Activated CD4-positive, alpha-beta T cell treated with anti-CD3 and anti-CD28 coated beads for 1 hour (primary cell): ENCODE data around the gene TXNDC11.
"Not testable (repeated sequence)": the region's sequence is repeated elsewhere in the genome, so short reads cannot be mapped to it uniquely, and the experiment has no call there.

Experiments
- DNase-seq: peaks from one replicate; pipeline ENCODE4 v3.0.0-alpha.2; 2020

Gene TXNDC11

GRCh38 chr16:11742536-11743307 lies at the start of gene TXNDC11:
TSS of gene TXNDC11 (minus strand) at chr16:11742857. CDS start at chr16:11742730, 127 bp downstream.
- peak; percentile 98 for DNase-seq

- no peak for DNase-seq
Measured at GRCh38 chr16:11791144-11791828, 48.6 kb upstream of the TXNDC11 start.

- DNase-seq, result no peak
Measured at GRCh38 chr16:11788914-11789313, 46.3 kb upstream of the TXNDC11 start.

GRCh38 chr16:11784980-11785599 lies 42.4 kb upstream of the TXNDC11 start:
- DNase-seq, result not testable (repeated sequence)

GRCh38 chr16:11784381-11784780 lies 41.7 kb upstream of the TXNDC11 start:
- DNase-seq, result not testable (repeated sequence)

GRCh38 chr16:11784038-11784369 lies 41.3 kb upstream of the TXNDC11 start:
- no peak for DNase-seq

GRCh38 chr16:11783319-11784037 lies 40.8 kb upstream of the TXNDC11 start:
- no peak for DNase-seq

GRCh38 chr16:11781773-11782172 lies 39.1 kb upstream of the TXNDC11 start:
- no peak for DNase-seq

- DNase-seq, result no peak
Measured at GRCh38 chr16:11780991-11781680, 38.5 kb upstream of the TXNDC11 start.

GRCh38 chr16:11779074-11779473 lies 36.4 kb upstream of the TXNDC11 start:
- no peak for DNase-seq

GRCh38 chr16:11774065-11774626 lies 31.5 kb upstream of the TXNDC11 start:
- no peak for DNase-seq

- DNase-seq, result no peak
Measured at GRCh38 chr16:11768849-11769248, 26.2 kb upstream of the TXNDC11 start.

- no peak for DNase-seq
Measured at GRCh38 chr16:11762431-11762830, 19.8 kb upstream of the TXNDC11 start.

- DNase-seq, result no peak
Measured at GRCh38 chr16:11759997-11760396, 17.3 kb upstream of the TXNDC11 start.

GRCh38 chr16:11759163-11759834 lies 16.6 kb upstream of the TXNDC11 start:
- no peak for DNase-seq

GRCh38 chr16:11757671-11758545 lies 15.3 kb upstream of the TXNDC11 start:
- no peak for DNase-seq

- DNase-seq, result no peak
Measured at GRCh38 chr16:11756248-11756647, 13.6 kb upstream of the TXNDC11 start.

GRCh38 chr16:11755022-11755760 lies 12.5 kb upstream of the TXNDC11 start:
- DNase-seq, result no peak

- DNase-seq, result no peak
Measured at GRCh38 chr16:11752856-11753255, 10.2 kb upstream of the TXNDC11 start.

GRCh38 chr16:11750056-11750455 lies 7.4 kb upstream of the TXNDC11 start:
- DNase-seq, result no peak
